Memory B cell (primary cell): ENCODE data around the gene AKAP8.
"Not testable (repeated sequence)": the region's sequence is repeated elsewhere in the genome, so short reads cannot be mapped to it uniquely, and the experiment has no call there.

Experiments
- ATAC-seq: fragments of 150-1000 bp; cut with Tn5 transposase; 2 replicates; pipeline ENCODE4 v1.10.0; 2021; ENCODE audit warnings: low read depth, mild to moderate bottlenecking, moderate library complexity
- DNase-seq, 2 donors: peaks; one replicate each; pipeline ENCODE4 v3.0.0; 2022; ENCODE audit warnings: low spot score in 2 of 2
- H3K27ac Mint-ChIP-seq: one replicate; pipeline ENCODE4 v1.8.0; 2022; ENCODE audit warnings: mild to moderate bottlenecking, moderate library complexity, mixed read lengths
- H3K27me3 Mint-ChIP-seq: one replicate; pipeline ENCODE4 v1.8.0; 2022; ENCODE audit warnings: mixed read lengths
- H3K36me3 Mint-ChIP-seq: one replicate; pipeline ENCODE4 v1.8.0; 2022; ENCODE audit warnings: mild to moderate bottlenecking, mixed read lengths
- H3K4me1 Mint-ChIP-seq: one replicate; pipeline ENCODE4 v1.8.0; 2022; ENCODE audit warnings: mixed read lengths
- H3K4me3 Mint-ChIP-seq: one replicate; pipeline ENCODE4 v1.8.0; 2022; ENCODE audit warnings: mild to moderate bottlenecking, moderate library complexity, mixed read lengths
- H3K9me3 Mint-ChIP-seq: one replicate; pipeline ENCODE4 v1.8.0; 2022; ENCODE audit warnings: mixed read lengths

The AKAP8 gene

GRCh38 chr19:15357906-15358305 is 21.7 kb downstream of the AKAP8 start:
- Mint-ChIP-seq H3K27ac (no peak overlapping the region), H3K9me3 (no peaks in the 10 kb centered on the region), H3K4me1 (no peaks in the 10 kb centered on the region), H3K27me3 (no peaks in the 10 kb centered on the region), H3K36me3 (peaks cover 37% of the 10 kb centered on the region), H3K4me3 (no peak overlapping the region)
- no peak for DNase-seq
- ATAC-seq, result no peak

- H3K9me3 Mint-ChIP-seq, result no peaks in the 10 kb centered on the region
- peaks cover 32% of the 10 kb centered on the region for H3K36me3 Mint-ChIP-seq
- H3K27ac Mint-ChIP-seq, result no peak overlapping the region
- H3K4me3 Mint-ChIP-seq, result no peak overlapping the region
- no peak for DNase-seq
- H3K27me3 Mint-ChIP-seq, result no peaks in the 10 kb centered on the region
- ATAC-seq, result no peak
- no peaks in the 10 kb centered on the region for H3K4me1 Mint-ChIP-seq
These were observed 24.9 kb downstream of the AKAP8 start for GRCh38 chr19:15354566-15355296.

DNA sequence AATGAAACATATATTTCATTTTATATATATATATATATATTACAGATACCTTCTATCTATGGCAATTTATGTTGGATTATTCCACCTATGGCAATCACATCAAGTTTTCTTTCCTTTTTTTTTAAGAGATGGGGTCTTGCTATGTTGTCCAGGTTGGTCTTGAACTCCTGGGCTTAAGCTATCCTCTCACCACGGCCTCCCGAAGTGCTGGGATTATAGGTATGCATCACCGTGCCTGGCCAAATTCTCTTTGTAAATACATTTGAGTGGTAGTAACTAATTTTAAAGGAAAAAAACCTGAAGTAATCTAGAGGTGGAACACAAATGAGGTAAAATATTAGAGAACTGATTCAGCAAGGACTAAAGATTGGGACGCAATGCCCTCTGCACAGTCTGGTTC is 25.7 kb downstream of the AKAP8 start:
- peaks cover 29% of the 10 kb centered on the region for H3K36me3 Mint-ChIP-seq
- H3K27me3 Mint-ChIP-seq, result no peaks in the 10 kb centered on the region
- no peaks in the 10 kb centered on the region for H3K9me3 Mint-ChIP-seq
- H3K4me1 Mint-ChIP-seq, result peaks cover 2% of the 10 kb centered on the region
- no peak overlapping the region for H3K27ac Mint-ChIP-seq
- ATAC-seq (no peak), DNase-seq (no peak)
- H3K4me3 Mint-ChIP-seq, result no peak overlapping the region

GRCh38 chr19:15352535-15352934 is 27.1 kb downstream of the AKAP8 start:
- DNase-seq, ATAC-seq: not testable (repeated sequence)

GRCh38 chr19:15341328-15341727 is 38.3 kb downstream of the AKAP8 start:
- not testable (repeated sequence) for H3K4me1 Mint-ChIP-seq, H3K9me3 Mint-ChIP-seq, H3K4me3 Mint-ChIP-seq, H3K27ac Mint-ChIP-seq, DNase-seq, H3K27me3 Mint-ChIP-seq, ATAC-seq
- H3K36me3 Mint-ChIP-seq, result peaks cover 16% of the 10 kb centered on the region

More at GRCh38 chr19:15352535-15352934, 27.1 kb downstream of the AKAP8 start:
- not testable (repeated sequence) for H3K9me3 Mint-ChIP-seq, H3K27ac Mint-ChIP-seq, H3K4me3 Mint-ChIP-seq, H3K27me3 Mint-ChIP-seq, H3K4me1 Mint-ChIP-seq
- H3K36me3 Mint-ChIP-seq, result peaks cover 19% of the 10 kb centered on the region

GRCh38 chr19:15340086-15340485 is 39.5 kb downstream of the AKAP8 start:
- Mint-ChIP-seq H3K27me3 (no peaks in the 10 kb centered on the region), H3K4me3 (no peak overlapping the region), H3K36me3 (peaks cover 11% of the 10 kb centered on the region), H3K27ac (no peak overlapping the region), H3K4me1 (no peaks in the 10 kb centered on the region), H3K9me3 (no peaks in the 10 kb centered on the region)
- ATAC-seq (no peak), DNase-seq (no peak)

GRCh38 chr19:15337202-15337601 is 42.4 kb downstream of the AKAP8 start:
- Mint-ChIP-seq H3K36me3 (peaks cover 4% of the 10 kb centered on the region), H3K9me3 (no peaks in the 10 kb centered on the region), H3K4me3 (no peak overlapping the region), H3K4me1 (peaks cover 8% of the 10 kb centered on the region), H3K27ac (no peak overlapping the region), H3K27me3 (no peaks in the 10 kb centered on the region)
- DNase-seq, result no peak
- ATAC-seq, result no peak

- not testable (repeated sequence) for H3K27ac Mint-ChIP-seq, H3K27me3 Mint-ChIP-seq, H3K36me3 Mint-ChIP-seq, H3K4me1 Mint-ChIP-seq, H3K4me3 Mint-ChIP-seq, H3K9me3 Mint-ChIP-seq, ATAC-seq, DNase-seq
These were observed 43.6 kb downstream of the AKAP8 start for GRCh38 chr19:15335992-15336391.

DNA sequence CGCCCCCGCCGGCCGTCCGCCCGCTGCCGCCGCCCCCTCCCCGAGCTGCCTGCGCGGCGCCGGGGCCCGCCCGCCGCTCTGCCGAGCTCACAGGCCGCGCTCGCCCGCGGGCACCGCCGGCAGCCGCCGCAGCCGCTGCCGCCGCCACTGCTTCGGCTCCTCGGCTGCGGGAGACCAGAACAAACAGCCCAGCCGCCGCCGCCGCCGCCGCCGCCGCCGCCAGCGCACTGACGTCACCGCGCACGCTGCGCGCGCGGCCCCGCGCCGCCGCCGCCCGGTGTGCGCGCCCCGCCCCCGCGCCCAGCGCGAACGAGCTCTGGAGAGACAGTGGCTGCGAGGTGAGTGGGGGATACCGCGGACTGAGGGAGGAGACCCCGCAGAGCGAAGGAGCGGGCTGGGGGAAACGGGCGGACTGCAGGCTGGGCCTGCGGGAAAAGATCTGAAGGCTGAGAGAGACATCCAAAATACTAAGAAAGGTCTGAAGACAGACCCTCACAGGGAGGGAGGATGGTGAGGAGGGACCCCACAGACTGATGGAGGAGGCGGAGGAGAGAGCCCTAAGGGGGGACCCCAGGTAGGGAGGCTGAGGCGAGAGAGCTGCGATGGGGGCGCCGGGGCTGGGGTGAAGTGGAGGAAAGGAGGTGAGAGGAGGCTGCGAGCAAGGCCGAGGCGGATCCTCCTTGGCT is 47.1 kb downstream of the AKAP8 start, which contains the start of gene BRD4:
Gene BRD4 (minus strand): TSS at position 229 of the 686 bp plus-strand sequence. CDS start 59,440 bp downstream, outside the sequence.
- H3K4me1 Mint-ChIP-seq, result peaks cover 26% of the 10 kb centered on the region

DNA sequence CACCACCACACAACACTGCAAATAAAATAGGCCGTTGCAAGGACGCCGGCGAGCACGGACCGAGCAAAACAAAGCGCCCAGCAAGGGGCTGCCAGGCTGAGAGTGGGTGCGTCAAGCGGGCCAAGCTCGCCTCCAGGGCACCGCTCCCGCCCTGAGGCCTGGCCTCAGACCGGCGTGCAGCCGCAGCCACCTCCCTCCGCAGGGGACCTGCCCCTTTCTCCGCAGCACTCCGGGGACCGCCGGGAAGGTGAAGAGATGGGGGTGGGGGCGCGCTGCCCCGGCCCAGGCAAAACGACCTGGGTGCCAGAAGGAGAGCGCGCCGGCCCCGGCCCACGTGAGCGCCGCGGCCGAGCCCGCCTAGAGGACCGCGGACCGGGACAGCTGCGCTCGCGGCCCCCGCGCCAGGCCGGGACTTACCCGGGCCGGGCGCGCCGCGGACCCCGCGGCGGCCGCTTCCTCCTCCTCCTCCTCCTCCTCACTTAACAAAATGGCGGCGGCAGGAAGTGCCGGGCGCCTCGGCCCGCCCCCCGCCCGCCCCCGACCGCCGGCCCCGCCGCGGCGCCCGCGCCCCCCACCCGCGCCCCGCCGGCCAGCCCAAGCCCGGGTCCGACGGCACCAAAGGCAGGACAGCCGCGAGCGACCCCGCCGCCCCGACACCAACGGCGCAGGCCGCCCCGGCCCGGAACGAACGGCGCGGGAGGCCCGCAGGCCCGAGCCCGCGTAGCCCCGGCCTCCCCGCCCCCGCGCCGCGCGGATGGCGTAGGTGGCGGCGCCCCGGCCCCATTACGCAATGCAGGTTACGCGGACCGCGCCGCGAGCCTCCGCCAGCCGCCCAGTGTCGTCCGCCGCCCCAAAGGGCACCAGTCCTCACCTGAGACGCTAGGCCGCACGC is 47.9 kb downstream of the AKAP8 start:
- Mint-ChIP-seq H3K27me3 (no peaks in the 10 kb centered on the region), H3K27ac (peak overlapping the region; percentile 94), H3K9me3 (no peaks in the 10 kb centered on the region), H3K36me3 (peaks cover 6% of the 10 kb centered on the region), H3K4me3 (peak overlapping the region; percentile 91), H3K4me1 (peaks cover 34% of the 10 kb centered on the region)
- DNase-seq, result peak; percentile 45 to 71
- peak; percentile 36 for ATAC-seq

More for the DNA sequence above, 47.1 kb downstream of the AKAP8 start, which contains the start of gene BRD4:
- peaks cover 6% of the 10 kb centered on the region for H3K36me3 Mint-ChIP-seq
- ATAC-seq (peak; percentile 40), DNase-seq (peak; percentile 77 to 87)
- H3K27ac Mint-ChIP-seq, result peak within 1 kb of the TSS; percentile 99
- no peaks in the 10 kb centered on the region for H3K9me3 Mint-ChIP-seq
- H3K27me3 Mint-ChIP-seq, result no peaks in the 10 kb centered on the region
- peak within 1 kb of the TSS; percentile 98 for H3K4me3 Mint-ChIP-seq

GRCh38 chr19:15330801-15331418 is 48.7 kb downstream of the AKAP8 start:
- no peaks in the 10 kb centered on the region for H3K9me3 Mint-ChIP-seq
- ATAC-seq (no peak), DNase-seq (no peak)
- no peaks in the 10 kb centered on the region for H3K27me3 Mint-ChIP-seq
- peak overlapping the region; percentile 94 for H3K27ac Mint-ChIP-seq
- H3K4me1 Mint-ChIP-seq, result peaks cover 37% of the 10 kb centered on the region
- H3K4me3 Mint-ChIP-seq, result peak overlapping the region; percentile 91
- peaks cover 3% of the 10 kb centered on the region for H3K36me3 Mint-ChIP-seq

DNA sequence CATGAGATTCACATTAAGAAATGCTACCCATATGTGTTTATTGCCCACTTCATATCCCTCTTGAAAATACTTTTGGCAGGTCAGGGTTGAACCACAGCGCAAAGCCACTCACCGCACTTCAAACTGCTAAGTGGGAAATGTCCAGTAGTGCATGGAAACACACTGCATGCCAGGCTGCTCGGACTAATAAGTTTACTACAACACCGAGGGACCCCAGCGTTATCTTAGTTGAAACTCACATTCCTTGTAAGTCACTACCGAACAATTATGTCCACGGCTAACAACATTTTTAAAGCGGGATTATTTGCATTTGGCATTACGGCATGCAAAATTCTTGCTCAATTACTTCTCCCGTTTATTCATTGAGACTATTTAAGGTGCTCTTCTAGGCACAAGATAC is 51.3 kb downstream of the AKAP8 start:
- H3K4me1 Mint-ChIP-seq, result peaks cover 55% of the 10 kb centered on the region
- H3K36me3 Mint-ChIP-seq, result peaks cover 3% of the 10 kb centered on the region
- H3K9me3 Mint-ChIP-seq, result no peaks in the 10 kb centered on the region
- no peaks in the 10 kb centered on the region for H3K27me3 Mint-ChIP-seq
- no peak for ATAC-seq
- peak overlapping the region; percentile 70 for H3K27ac Mint-ChIP-seq
- no peak for DNase-seq
- H3K4me3 Mint-ChIP-seq, result no peak overlapping the region

DNA sequence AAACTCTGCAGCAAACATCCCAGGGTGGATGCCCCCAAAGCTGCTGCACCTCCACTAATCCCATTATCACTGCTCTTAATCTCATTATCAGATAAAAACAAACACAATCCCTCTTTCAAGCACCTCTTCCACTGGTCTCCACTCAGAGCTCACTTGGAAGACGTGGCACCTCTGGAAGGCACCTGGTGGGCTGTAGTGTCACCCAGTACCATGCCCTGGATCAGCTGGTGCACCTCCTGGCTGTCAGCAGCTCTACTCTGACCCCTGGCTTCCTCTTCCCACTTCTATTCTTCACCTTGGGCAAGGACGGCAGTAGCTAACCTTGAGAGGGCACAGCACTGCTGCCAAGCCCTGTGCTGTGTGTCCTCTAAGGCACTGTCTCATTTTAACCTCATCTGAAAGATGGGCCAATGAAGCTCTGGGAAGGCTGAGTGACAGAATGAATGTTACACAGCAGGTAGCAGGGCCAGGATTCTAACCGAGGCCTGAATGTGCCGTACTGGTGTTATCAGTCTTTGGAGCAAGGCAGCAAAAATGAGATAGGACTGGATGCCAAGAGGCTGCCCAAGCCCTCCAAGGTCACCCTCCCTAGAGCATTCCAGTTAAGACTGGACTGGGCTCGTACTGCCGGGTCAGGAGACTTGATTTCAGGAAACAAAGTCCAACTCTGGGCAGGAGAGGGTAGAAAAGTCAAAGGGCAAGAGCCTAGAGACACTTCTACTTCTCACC is 54.6 kb downstream of the AKAP8 start:
- H3K9me3 Mint-ChIP-seq, result no peaks in the 10 kb centered on the region
- ATAC-seq (peak; percentile 33), DNase-seq (no peak)
- H3K4me1 Mint-ChIP-seq, result peaks cover 67% of the 10 kb centered on the region
- H3K27me3 Mint-ChIP-seq, result no peaks in the 10 kb centered on the region
- H3K36me3 Mint-ChIP-seq, result peaks cover 10% of the 10 kb centered on the region
- H3K27ac Mint-ChIP-seq, result peak overlapping the region; percentile 52
- peak overlapping the region; percentile 35 for H3K4me3 Mint-ChIP-seq
